ENCODE data around the gene PEX14. TPM values are rescaled to one million over a fixed set of nuclear protein-coding genes. Genes with fewer than 3 reads are reported as not detected.
A peak's percentile ranks its signal among the peaks of the same experiment; 100 is the strongest.

Gene PEX14
- total RNA-seq, 1 experiment from 2014 or later: 27.3 TPM

DNA sequence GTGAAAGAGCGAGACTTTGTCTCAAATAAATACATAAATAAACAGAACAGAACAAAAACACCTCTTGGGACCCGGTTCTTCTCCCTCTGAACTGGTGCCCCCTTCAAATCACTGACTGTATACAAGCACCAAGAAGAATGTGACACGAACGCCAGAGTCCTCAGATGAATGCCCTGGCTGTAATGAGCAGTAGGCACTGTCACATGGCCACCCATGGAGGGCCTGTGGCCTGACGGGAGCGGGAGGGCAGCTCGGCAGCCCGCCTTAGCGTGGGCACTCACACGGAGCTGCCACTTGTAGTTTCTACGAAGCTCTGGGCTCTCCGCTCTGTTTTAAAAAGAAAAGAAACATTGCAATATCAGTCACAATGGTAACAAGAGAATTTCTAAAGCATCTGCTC, 146.0 kb downstream of the PEX14 start:
- 0 out of 2 replicates have a peak, but pooled peaks cover 2% of the 10 kb centered on the region for H3K36me3 Mint-ChIP-seq
- ChIA-PET POLR2A (no interaction called here), CTCF (interaction anchor here (1.5 kb wide), 1 partner anchor 114 kb away, joined by 4 read pairs; no protein-coding TSS in a partner anchor)
- H3K27ac Mint-ChIP-seq: no peak overlapping the region; the same call in 1 of the 2 replicates
- no peak overlapping the region for H3K4me3 Mint-ChIP-seq
- TF ChIP-seq SP1 (CRISPR knock-in tag; conservative IDR thresholded peaks at IDR 0.05) (no peak), CREM (CRISPR knock-in tag; IDR thresholded peaks at IDR 0.05) (no peak), ELF4 (CRISPR knock-in tag; IDR thresholded peaks at IDR 0.05; ENCODE audit: low read depth) (no peak), GTF2I (CRISPR knock-in tag; conservative IDR thresholded peaks at IDR 0.05) (no peak), ZNF232 (CRISPR knock-in tag; IDR thresholded peaks at IDR 0.05) (no peak), FOXP1 (CRISPR knock-in tag; IDR thresholded peaks at IDR 0.05; ENCODE audit: borderline replicate concordance) (no peak), OVOL2 (CRISPR knock-in tag; IDR thresholded peaks at IDR 0.05; ENCODE audit: borderline replicate concordance) (no peak), JUN (CRISPR knock-in tag; IDR thresholded peaks at IDR 0.05) (no peak), MYBL2 (CRISPR knock-in tag; IDR thresholded peaks at IDR 0.05) (no peak), FOXJ3 (CRISPR knock-in tag; IDR thresholded peaks at IDR 0.05; ENCODE audit: borderline replicate concordance) (no peak)
- TF ChIP-seq, protein P1, sequence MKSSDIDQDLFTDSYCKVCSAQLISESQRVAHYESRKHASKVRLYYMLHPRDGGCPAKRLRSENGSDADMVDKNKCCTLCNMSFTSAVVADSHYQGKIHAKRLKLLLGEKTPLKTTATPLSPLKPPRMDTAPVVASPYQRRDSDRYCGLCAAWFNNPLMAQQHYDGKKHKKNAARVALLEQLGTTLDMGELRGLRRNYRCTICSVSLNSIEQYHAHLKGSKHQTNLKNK (CRISPR knock-in tag; IDR thresholded peaks at IDR 0.05): no peak
- TF ChIP-seq, protein P2, sequence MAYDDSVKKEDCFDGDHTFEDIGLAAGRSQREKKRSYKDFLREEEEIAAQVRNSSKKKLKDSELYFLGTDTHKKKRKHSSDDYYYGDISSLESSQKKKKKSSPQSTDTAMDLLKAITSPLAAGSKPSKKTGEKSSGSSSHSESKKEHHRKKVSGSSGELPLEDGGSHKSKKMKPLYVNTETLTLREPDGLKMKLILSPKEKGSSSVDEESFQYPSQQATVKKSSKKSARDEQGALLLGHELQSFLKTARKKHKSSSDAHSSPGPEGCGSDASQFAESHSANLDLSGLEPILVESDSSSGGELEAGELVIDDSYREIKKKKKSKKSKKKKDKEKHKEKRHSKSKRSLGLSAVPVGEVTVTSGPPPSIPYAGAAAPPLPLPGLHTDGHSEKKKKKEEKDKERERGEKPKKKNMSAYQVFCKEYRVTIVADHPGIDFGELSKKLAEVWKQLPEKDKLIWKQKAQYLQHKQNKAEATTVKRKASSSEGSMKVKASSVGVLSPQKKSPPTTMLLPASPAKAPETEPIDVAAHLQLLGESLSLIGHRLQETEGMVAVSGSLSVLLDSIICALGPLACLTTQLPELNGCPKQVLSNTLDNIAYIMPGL (CRISPR knock-in tag; IDR thresholded peaks at IDR 0.05): no peak
- TF ChIP-seq, protein P3, sequence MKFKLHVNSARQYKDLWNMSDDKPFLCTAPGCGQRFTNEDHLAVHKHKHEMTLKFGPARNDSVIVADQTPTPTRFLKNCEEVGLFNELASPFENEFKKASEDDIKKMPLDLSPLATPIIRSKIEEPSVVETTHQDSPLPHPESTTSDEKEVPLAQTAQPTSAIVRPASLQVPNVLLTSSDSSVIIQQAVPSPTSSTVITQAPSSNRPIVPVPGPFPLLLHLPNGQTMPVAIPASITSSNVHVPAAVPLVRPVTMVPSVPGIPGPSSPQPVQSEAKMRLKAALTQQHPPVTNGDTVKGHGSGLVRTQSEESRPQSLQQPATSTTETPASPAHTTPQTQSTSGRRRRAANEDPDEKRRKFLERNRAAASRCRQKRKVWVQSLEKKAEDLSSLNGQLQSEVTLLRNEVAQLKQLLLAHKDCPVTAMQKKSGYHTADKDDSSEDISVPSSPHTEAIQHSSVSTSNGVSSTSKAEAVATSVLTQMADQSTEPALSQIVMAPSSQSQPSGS (CRISPR knock-in tag; IDR thresholded peaks at IDR 0.05; ENCODE audit: borderline replicate concordance, low read depth): no peak
- TF ChIP-seq, protein P4, sequence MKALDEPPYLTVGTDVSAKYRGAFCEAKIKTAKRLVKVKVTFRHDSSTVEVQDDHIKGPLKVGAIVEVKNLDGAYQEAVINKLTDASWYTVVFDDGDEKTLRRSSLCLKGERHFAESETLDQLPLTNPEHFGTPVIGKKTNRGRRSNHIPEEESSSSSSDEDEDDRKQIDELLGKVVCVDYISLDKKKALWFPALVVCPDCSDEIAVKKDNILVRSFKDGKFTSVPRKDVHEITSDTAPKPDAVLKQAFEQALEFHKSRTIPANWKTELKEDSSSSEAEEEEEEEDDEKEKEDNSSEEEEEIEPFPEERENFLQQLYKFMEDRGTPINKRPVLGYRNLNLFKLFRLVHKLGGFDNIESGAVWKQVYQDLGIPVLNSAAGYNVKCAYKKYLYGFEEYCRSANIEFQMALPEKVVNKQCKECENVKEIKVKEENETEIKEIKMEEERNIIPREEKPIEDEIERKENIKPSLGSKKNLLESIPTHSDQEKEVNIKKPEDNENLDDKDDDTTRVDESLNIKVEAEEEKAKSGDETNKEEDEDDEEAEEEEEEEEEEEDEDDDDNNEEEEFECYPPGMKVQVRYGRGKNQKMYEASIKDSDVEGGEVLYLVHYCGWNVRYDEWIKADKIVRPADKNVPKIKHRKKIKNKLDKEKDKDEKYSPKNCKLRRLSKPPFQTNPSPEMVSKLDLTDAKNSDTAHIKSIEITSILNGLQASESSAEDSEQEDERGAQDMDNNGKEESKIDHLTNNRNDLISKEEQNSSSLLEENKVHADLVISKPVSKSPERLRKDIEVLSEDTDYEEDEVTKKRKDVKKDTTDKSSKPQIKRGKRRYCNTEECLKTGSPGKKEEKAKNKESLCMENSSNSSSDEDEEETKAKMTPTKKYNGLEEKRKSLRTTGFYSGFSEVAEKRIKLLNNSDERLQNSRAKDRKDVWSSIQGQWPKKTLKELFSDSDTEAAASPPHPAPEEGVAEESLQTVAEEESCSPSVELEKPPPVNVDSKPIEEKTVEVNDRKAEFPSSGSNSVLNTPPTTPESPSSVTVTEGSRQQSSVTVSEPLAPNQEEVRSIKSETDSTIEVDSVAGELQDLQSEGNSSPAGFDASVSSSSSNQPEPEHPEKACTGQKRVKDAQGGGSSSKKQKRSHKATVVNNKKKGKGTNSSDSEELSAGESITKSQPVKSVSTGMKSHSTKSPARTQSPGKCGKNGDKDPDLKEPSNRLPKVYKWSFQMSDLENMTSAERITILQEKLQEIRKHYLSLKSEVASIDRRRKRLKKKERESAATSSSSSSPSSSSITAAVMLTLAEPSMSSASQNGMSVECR (CRISPR knock-in tag; IDR thresholded peaks at IDR 0.05; ENCODE audit: borderline replicate concordance): no peak
- ATAC-seq: no peak
- H3K9me3 Mint-ChIP-seq: no peaks in the 10 kb centered on the region
- H3K27me3 Mint-ChIP-seq (ENCODE audit: low read depth): no peaks in the 10 kb centered on the region
- H3K4me1 Mint-ChIP-seq: peaks cover 5% of the 10 kb centered on the region
- no peak for DNase-seq (ENCODE audit: low spot score)

DNA sequence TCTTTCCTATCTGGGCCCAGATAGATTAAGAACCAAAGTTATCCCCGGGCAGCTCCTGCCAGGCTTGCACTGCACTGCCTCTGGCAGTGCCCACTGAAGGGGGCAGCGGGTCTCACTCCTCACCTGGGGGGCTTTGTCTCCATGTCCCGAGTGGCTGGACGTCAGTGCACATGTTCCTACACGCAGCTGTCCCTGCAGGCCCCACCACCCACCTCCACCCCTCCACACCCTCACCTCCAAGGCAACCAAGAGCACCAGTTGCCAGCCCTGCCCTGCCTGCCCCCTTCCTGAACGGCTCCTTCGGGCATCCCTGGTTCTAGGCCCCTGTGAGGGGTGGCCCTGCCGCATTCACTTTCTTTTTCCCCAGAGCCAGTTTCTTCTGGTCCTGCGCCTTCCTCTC, 147.2 kb downstream of the PEX14 start:
- Mint-ChIP-seq H3K27me3 (ENCODE audit: low read depth) (no peaks in the 10 kb centered on the region), H3K4me1 (no peaks in the 10 kb centered on the region), H3K9me3 (no peaks in the 10 kb centered on the region), H3K27ac (peak overlapping the region; percentile 61; the same call in 1 of the 2 replicates), H3K4me3 (no peak overlapping the region), H3K36me3 (0 out of 2 replicates have a peak, but pooled peaks cover 2% of the 10 kb centered on the region)
- TF ChIP-seq GABPB1 (CRISPR knock-in tag; IDR thresholded peaks at IDR 0.05) (no peak), ZNF416 (CRISPR knock-in tag; IDR thresholded peaks at IDR 0.05) (no peak), NR2C2 (CRISPR knock-in tag; IDR thresholded peaks at IDR 0.05) (no peak)
- CTCF ChIA-PET: no interaction called here
- peak; percentile 7 for DNase-seq (ENCODE audit: low spot score)
- no peak for ATAC-seq
- POLR2A ChIA-PET: no interaction called here

Measured in WTC11 (cell line).